Keratinocyte (primary cell): ENCODE data around the gene SAMD8. TPM values are rescaled to one million over a fixed set of nuclear protein-coding genes. Genes with fewer than 3 reads are reported as not detected.

Experiments used
- DNase-seq: peaks from one replicate; pipeline ENCODE4 v3.0.0-alpha.2; 2011; ENCODE audit warnings: low read depth, missing footprints, low spot score
- FAIRE-seq: peaks from 2 replicates; lab custom pipeline; 2011; peaks lifted over from hg19 to GRCh38; lab: Jason Lieb, UNC
- H2AFZ ChIP-seq: 2 replicates; pipeline ENCODE4 v1.6.0; 2012; ENCODE audit warnings: low read length, control low read depth, inconsistent platforms; ENCODE audit not compliant: control insufficient read depth
- H3K27ac ChIP-seq: 2 replicates; pipeline ENCODE4 v1.5.1; 2011; ENCODE audit warnings: low read length; ENCODE audit not compliant: control insufficient read depth, insufficient read depth
- H3K27me3 ChIP-seq: 3 replicates; pipeline ENCODE4 v1.6.0; 2011; ENCODE audit warnings: low read length; ENCODE audit not compliant: control insufficient read depth, insufficient read depth; ENCODE audit errors: extremely low read depth
- H3K36me3 ChIP-seq, 2 experiments: 2 replicates in 1 of 2; 3 replicates in 1 of 2; pipeline ENCODE4 v1.5.1; 2011; ENCODE audit warnings: low read length in 2 of 2, mild to moderate bottlenecking in 1 of 2; ENCODE audit not compliant: control insufficient read depth in 2 of 2, insufficient read depth in 2 of 2; ENCODE audit errors: extremely low read depth in 1 of 2
- H3K4me1 ChIP-seq: 3 replicates; pipeline ENCODE4 v1.5.1; 2011; ENCODE audit warnings: low read length; ENCODE audit not compliant: control insufficient read depth, insufficient read depth; ENCODE audit errors: extremely low read depth
- H3K4me2 ChIP-seq: 3 replicates; pipeline ENCODE4 v1.6.0; 2011; ENCODE audit warnings: low read depth, low read length; ENCODE audit not compliant: control insufficient read depth, insufficient read depth; ENCODE audit errors: extremely low read depth
- H3K4me3 ChIP-seq, 3 experiments: fragments of 200-600 bp in 1 of 3; sonication (generic) in 1 of 3; 2 replicates in 2 of 3; 3 replicates in 1 of 3; pipeline ENCODE4 v1.5.1; 2011 to 2016; ENCODE audit warnings: low read length in 3 of 3, mild to moderate bottlenecking in 3 of 3, control low read depth in 2 of 3, inconsistent platforms in 1 of 3, low read depth in 1 of 3, mixed read lengths in 1 of 3, mixed run types in 1 of 3, moderate library complexity in 1 of 3; ENCODE audit not compliant: control insufficient read depth in 2 of 3, insufficient read depth in 2 of 3; ENCODE audit errors: extremely low read depth in 1 of 3
- H3K79me2 ChIP-seq: 2 replicates; pipeline ENCODE4 v1.6.0; 2012; ENCODE audit warnings: low read length; ENCODE audit not compliant: control insufficient read depth, insufficient read depth
- H3K9ac ChIP-seq: 3 replicates; pipeline ENCODE4 v1.6.0; 2011; ENCODE audit warnings: low read length; ENCODE audit not compliant: control insufficient read depth, insufficient read depth; ENCODE audit errors: extremely low read depth
- H3K9me1 ChIP-seq: 3 replicates; pipeline ENCODE4 v1.6.0; 2011; ENCODE audit warnings: low read length; ENCODE audit not compliant: control insufficient read depth, insufficient read depth; ENCODE audit errors: extremely low read depth
- H3K9me3 ChIP-seq: 2 replicates; pipeline ENCODE4 v1.5.1; 2012; ENCODE audit warnings: low read depth, low read length; ENCODE audit not compliant: control insufficient read depth
- H4K20me1 ChIP-seq: 3 replicates; pipeline ENCODE4 v1.6.0; 2011; ENCODE audit warnings: low read length; ENCODE audit not compliant: control insufficient read depth, insufficient read depth; ENCODE audit errors: extremely low read depth
- EZH2 ChIP-seq: IDR thresholded peaks from one replicate; pipeline ENCODE4 v1.6.1; 2012; ENCODE audit warnings: inconsistent platforms, mild to moderate bottlenecking, low read length, moderate library complexity
- dilution Hi-C: fragments of 300-500 bp; cut with MboI; formaldehyde crosslinking; loops from one replicate; pipeline ENCODE4 v1.7.0; 2020; ENCODE audit warnings: low sequenced_read_pairs; ENCODE audit not compliant: extremely low pct_ligation_motif_present
- polyA plus RNA-seq, 5 experiments: library from polyadenylated mRNA; depleted of rRNA in 3 of 5; stranded (reverse) in 3 of 5; stranded (forward) in 1 of 5; unstranded in 1 of 5; fragments of >200 nt; gene quantifications; 1 replicate in 1 of 5; 2 replicates in 3 of 5; 3 replicates in 1 of 5; pipeline versions ENCODE4 v1.2.1 to v1.2.3, GENCODE V29; 2011 to 2012; ENCODE audit warnings: missing spikeins in 2 of 5, low read depth in 1 of 5, low replicate concordance in 1 of 5
- TF ChIP-seq, protein P1 (sequence below), 3 experiments: IDR thresholded peaks in 1 of 3; conservative IDR thresholded peaks in 1 of 3; optimal IDR thresholded peaks in 1 of 3; 2 replicates in 2 of 3; 3 replicates in 1 of 3; pipeline versions ENCODE3 to v1.5.1; 2011; ENCODE audit warnings: low read length in 3 of 3, mild to moderate bottlenecking in 3 of 3, moderate library complexity in 2 of 3, control low read depth in 1 of 3, inconsistent platforms in 1 of 3; ENCODE audit not compliant: insufficient read depth in 2 of 3; ENCODE audit errors: extremely low read depth in 1 of 3

The SAMD8 gene
- polyA plus RNA-seq, 1 donor (not counting 4 experiments of a cell fraction or from before 2014, with no cell fraction given): 31.7 TPM

- H3K9me1 ChIP-seq: no peaks in the 10 kb centered on the region
- no peak for TF ChIP-seq EZH2
- TF ChIP-seq, protein P1, sequence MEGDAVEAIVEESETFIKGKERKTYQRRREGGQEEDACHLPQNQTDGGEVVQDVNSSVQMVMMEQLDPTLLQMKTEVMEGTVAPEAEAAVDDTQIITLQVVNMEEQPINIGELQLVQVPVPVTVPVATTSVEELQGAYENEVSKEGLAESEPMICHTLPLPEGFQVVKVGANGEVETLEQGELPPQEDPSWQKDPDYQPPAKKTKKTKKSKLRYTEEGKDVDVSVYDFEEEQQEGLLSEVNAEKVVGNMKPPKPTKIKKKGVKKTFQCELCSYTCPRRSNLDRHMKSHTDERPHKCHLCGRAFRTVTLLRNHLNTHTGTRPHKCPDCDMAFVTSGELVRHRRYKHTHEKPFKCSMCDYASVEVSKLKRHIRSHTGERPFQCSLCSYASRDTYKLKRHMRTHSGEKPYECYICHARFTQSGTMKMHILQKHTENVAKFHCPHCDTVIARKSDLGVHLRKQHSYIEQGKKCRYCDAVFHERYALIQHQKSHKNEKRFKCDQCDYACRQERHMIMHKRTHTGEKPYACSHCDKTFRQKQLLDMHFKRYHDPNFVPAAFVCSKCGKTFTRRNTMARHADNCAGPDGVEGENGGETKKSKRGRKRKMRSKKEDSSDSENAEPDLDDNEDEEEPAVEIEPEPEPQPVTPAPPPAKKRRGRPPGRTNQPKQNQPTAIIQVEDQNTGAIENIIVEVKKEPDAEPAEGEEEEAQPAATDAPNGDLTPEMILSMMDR (optimal IDR thresholded peaks at IDR 0.05 in 1 of 3, IDR thresholded peaks at IDR 0.05 in 1 of 3, conservative IDR thresholded peaks at IDR 0.05 in 1 of 3; ENCODE audit: extremely low read depth in 1 of 3, insufficient read depth in 2 of 3, low read length in 3 of 3): no peak
- H3K4me3 ChIP-seq: no peak overlapping the region
- H3K4me1 ChIP-seq: peaks cover 5% of the 10 kb centered on the region
- no peak overlapping the region for H3K9ac ChIP-seq
- dilution Hi-C loops: no loop called here
- no peaks in the 10 kb centered on the region for H4K20me1 ChIP-seq
- H3K36me3 ChIP-seq: no peaks in the 10 kb centered on the region
- no peak for DNase-seq
- H3K27me3 ChIP-seq: no peaks in the 10 kb centered on the region
- H3K4me2 ChIP-seq: no peak overlapping the region
- H3K27ac ChIP-seq: no peak overlapping the region
- no peaks in the 10 kb centered on the region for H3K79me2 ChIP-seq
- H3K9me3 ChIP-seq: no peaks in the 10 kb centered on the region
- no peak for FAIRE-seq
- H2AFZ ChIP-seq: no peak overlapping the region
Observed at GRCh38 chr10:75086278-75086934, 25.1 kb upstream of the SAMD8 start.

DNA sequence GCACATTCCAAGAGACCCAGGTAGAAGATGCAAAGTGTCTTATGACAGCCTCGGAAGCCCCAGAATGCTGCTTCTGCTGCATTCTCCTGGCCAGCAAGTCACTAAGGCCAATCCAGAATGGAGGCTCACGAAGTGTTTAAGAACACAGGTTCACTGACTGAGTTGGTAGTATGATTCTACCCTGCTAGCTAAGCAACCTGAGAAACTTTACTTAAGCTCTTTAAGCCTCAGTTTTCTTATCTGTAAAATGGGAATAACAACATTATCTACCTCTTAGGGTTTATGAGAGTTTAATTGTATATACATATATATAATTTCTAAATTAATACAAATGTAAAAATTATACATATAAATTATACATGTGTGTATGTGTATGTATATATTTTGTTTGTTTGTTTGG lies 22.8 kb upstream of the SAMD8 start:
- dilution Hi-C loops: no loop called here
- H3K27ac ChIP-seq: no peak overlapping the region
- no peak overlapping the region for H2AFZ ChIP-seq
- no peak for DNase-seq
- H3K36me3 ChIP-seq: no peaks in the 10 kb centered on the region
- FAIRE-seq: no peak
- H3K9ac ChIP-seq: no peak overlapping the region
- peaks cover 5% of the 10 kb centered on the region for H3K4me1 ChIP-seq
- H3K9me1 ChIP-seq: no peaks in the 10 kb centered on the region
- H4K20me1 ChIP-seq: no peaks in the 10 kb centered on the region
- H3K27me3 ChIP-seq: no peaks in the 10 kb centered on the region
- no peaks in the 10 kb centered on the region for H3K79me2 ChIP-seq
- H3K9me3 ChIP-seq: no peaks in the 10 kb centered on the region
- no peak overlapping the region for H3K4me2 ChIP-seq
- no peak for TF ChIP-seq EZH2
- TF ChIP-seq, protein P1 (optimal IDR thresholded peaks at IDR 0.05 in 1 of 3, IDR thresholded peaks at IDR 0.05 in 1 of 3, conservative IDR thresholded peaks at IDR 0.05 in 1 of 3; ENCODE audit: extremely low read depth in 1 of 3, insufficient read depth in 2 of 3, low read length in 3 of 3): no peak
- no peak overlapping the region for H3K4me3 ChIP-seq
